CD4-positive, alpha-beta memory T cell (primary cell): Measurements from ENCODE around the gene C10orf71. TPM values are rescaled to one million over a fixed set of nuclear protein-coding genes. Genes with fewer than 3 reads are reported as not detected.

Experiments
- CTCF ChIA-PET: fragments of 350-600 bp; sonication (Branson Sonifier 250); formaldehyde crosslinking; loops from one replicate; lab custom pipeline; 2021; ENCODE audit warnings: inconsistent platforms; ENCODE audit not compliant: partially characterized antibody; lab: Charles Lee
- POLR2A ChIA-PET: fragments of 350-600 bp; sonication (Branson Sonifier 250); formaldehyde crosslinking; loops from one replicate; lab custom pipeline; 2021; ENCODE audit not compliant: partially characterized antibody; lab: Charles Lee
- DNase-seq, 5 donors: peaks; one replicate each; pipeline versions ENCODE4 v3.0.0 to v3.0.0-alpha.2; 2020 to 2022; ENCODE audit warnings: mixed read lengths in 1 of 5
- H3K27ac ChIP-seq: one replicate; pipeline ENCODE4 v1.7.0; 2013; ENCODE audit warnings: low read depth, low read length
- H3K27me3 ChIP-seq: 2 replicates; pipeline ENCODE4 v1.7.0; 2013; ENCODE audit warnings: mild to moderate bottlenecking, low read length, moderate library complexity; ENCODE audit not compliant: insufficient read depth
- H3K36me3 ChIP-seq: 2 replicates; pipeline ENCODE4 v1.7.0; 2013; ENCODE audit warnings: mild to moderate bottlenecking, low read length, moderate library complexity; ENCODE audit not compliant: insufficient read depth
- H3K4me1 ChIP-seq: 2 replicates; pipeline ENCODE4 v1.7.0; 2013; ENCODE audit warnings: mild to moderate bottlenecking, low read length, moderate library complexity; ENCODE audit not compliant: insufficient read depth
- H3K4me3 ChIP-seq, 2 donors: one replicate each; pipeline ENCODE4 v1.7.0; 2013; ENCODE audit warnings: low read length in 2 of 2, mild to moderate bottlenecking in 1 of 2
- H3K9me3 ChIP-seq, 2 donors: one replicate each; pipeline ENCODE4 v1.7.0; 2013; ENCODE audit warnings: low read length in 2 of 2, control low read depth in 1 of 2; ENCODE audit not compliant: control insufficient read depth in 1 of 2
- H3K27ac Mint-ChIP-seq, 7 donors: one replicate each; pipeline ENCODE4 v1.8.0; 2020 to 2021; ENCODE audit warnings: mixed read lengths in 7 of 7, mild to moderate bottlenecking in 6 of 7, inconsistent platforms in 3 of 7, moderate library complexity in 3 of 7
- H3K27me3 Mint-ChIP-seq, 2 donors: one replicate each; pipeline ENCODE4 v1.8.0; 2020 to 2021; ENCODE audit warnings: mixed read lengths in 2 of 2
- H3K36me3 Mint-ChIP-seq, 2 donors: one replicate each; pipeline ENCODE4 v1.8.0; 2020 to 2021; ENCODE audit warnings: mixed read lengths in 2 of 2, inconsistent platforms in 1 of 2, mild to moderate bottlenecking in 1 of 2
- H3K4me1 Mint-ChIP-seq, 4 donors: one replicate each; pipeline ENCODE4 v1.8.0; 2020 to 2021; ENCODE audit warnings: mixed read lengths in 4 of 4, mild to moderate bottlenecking in 1 of 4
- H3K4me3 Mint-ChIP-seq, 8 donors: one replicate each; pipeline ENCODE4 v1.8.0; 2020 to 2021; ENCODE audit warnings: mixed read lengths in 8 of 8, mild to moderate bottlenecking in 7 of 8, moderate library complexity in 6 of 8, inconsistent platforms in 3 of 8
- H3K9me3 Mint-ChIP-seq, 8 donors: one replicate each; pipeline ENCODE4 v1.8.0; 2020 to 2021; ENCODE audit warnings: mixed read lengths in 8 of 8, mild to moderate bottlenecking in 5 of 8, inconsistent platforms in 3 of 8, moderate library complexity in 1 of 8
- intact Hi-C: fragments of 100-400 bp; cut with micrococcal nuclease; formaldehyde crosslinking; loops from one replicate; pipeline ENCODE4 v1.15.1; 2023
- polyA plus RNA-seq, 2 donors: library from polyadenylated mRNA; unstranded; fragments of 300-500 nt; fragmentation: Illumina TruSeq; gene quantifications; one replicate each; pipeline ENCODE4 v1.2.3, GENCODE V29; 2021
- total RNA-seq, 2 experiments: library from RNA; stranded (reverse); gene quantifications; one replicate each; pipeline ENCODE4 v1.2.3, GENCODE V29; 2021

C10orf71 gene
- total and polyA plus RNA-seq, 4 experiments from 2014 or later: not detected

DNA sequence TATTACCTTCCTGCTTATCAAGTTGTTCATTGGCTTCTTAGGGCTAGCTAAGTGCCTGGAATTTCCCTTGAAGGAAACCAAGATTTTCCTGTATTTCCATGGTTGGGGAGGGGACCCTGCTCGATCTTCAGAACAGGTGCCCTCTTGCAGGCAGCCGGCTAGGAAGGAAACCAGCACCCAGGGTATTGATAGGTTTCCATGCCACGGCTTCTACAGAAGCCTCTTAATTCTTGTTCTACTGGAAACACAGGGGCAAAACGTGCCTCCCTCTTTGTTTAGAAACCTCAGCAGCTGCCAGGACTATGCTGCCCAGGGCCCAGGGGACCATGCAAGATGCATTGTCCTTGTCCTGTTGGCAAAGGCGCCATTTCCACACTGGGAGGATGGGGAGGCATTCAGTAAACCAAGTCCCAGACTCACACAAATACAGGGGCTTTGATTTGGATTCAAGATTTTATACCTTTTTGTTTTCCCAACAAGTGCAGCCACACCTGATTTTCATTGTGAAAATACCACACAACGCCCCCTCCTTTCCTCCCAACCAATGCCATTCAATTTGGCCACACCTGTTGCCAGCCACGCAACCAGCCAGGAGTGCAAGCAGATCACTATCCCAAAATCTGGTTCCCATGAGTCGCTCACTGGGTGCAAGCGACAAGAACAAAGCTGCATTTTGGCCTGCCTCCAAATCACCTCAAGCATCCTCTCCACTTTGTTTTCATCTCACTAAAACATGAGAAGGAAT lies 29.6 kb downstream of the C10orf71 start:
- H3K27me3 Mint-ChIP-seq: peaks cover 0 to 3% of the 10 kb centered on the region in 2 donors
- intact Hi-C loops: no loop called here
- peaks cover 0 to 2% (median 0%) of the 10 kb centered on the region in 4 donors for H3K4me1 Mint-ChIP-seq
- H3K27ac ChIP-seq: no peak overlapping the region
- no peaks in the 10 kb centered on the region for H3K36me3 Mint-ChIP-seq
- H3K9me3 ChIP-seq: no peaks in the 10 kb centered on the region
- DNase-seq: no peak
- H3K27me3 ChIP-seq: no peaks in the 10 kb centered on the region
- peaks cover 0 to 3% (median 1%) of the 10 kb centered on the region in 8 donors for H3K9me3 Mint-ChIP-seq
- no peak overlapping the region for H3K27ac Mint-ChIP-seq
- H3K4me3 ChIP-seq: no peak overlapping the region
- ChIA-PET CTCF (no interaction called here), POLR2A (no interaction called here)
- H3K4me3 Mint-ChIP-seq: no peak overlapping the region
- no peaks in the 10 kb centered on the region for H3K4me1 ChIP-seq
- H3K36me3 ChIP-seq: no peaks in the 10 kb centered on the region

DNA sequence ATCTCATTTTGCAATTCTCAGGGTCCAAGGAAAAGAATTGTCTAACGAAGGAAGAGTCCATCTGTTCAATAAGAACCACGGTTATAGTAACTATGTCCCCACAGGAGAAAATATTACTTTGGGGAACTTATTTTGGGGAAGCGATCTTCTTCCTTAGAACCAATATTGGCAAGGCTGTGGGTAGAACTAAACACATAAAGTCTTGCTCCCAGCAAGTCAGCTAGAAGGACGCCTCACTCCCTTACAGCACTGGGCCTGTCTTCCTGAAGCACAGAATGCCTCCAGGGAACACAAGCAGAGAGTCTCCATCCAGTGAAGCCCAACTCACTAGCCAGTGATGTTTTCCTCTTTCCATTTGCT lies 30.2 kb downstream of the C10orf71 start:
- Mint-ChIP-seq H3K36me3 (no peaks in the 10 kb centered on the region), H3K4me3 (no peak overlapping the region), H3K27me3 (peaks cover 0 to 3% of the 10 kb centered on the region in 2 donors), H3K4me1 (peaks cover 0 to 2% (median 0%) of the 10 kb centered on the region in 4 donors), H3K9me3 (peaks cover 0 to 4% (median 2%) of the 10 kb centered on the region in 8 donors), H3K27ac (no peak overlapping the region)
- POLR2A ChIA-PET: no interaction called here
- Histone ChIP-seq H3K27me3 (no peaks in the 10 kb centered on the region), H3K4me3 (no peak overlapping the region), H3K27ac (no peak overlapping the region), H3K9me3 (no peaks in the 10 kb centered on the region), H3K4me1 (no peaks in the 10 kb centered on the region), H3K36me3 (no peaks in the 10 kb centered on the region)
- no peak for DNase-seq
- intact Hi-C loops: no loop called here
- CTCF ChIA-PET: no interaction called here

DNA sequence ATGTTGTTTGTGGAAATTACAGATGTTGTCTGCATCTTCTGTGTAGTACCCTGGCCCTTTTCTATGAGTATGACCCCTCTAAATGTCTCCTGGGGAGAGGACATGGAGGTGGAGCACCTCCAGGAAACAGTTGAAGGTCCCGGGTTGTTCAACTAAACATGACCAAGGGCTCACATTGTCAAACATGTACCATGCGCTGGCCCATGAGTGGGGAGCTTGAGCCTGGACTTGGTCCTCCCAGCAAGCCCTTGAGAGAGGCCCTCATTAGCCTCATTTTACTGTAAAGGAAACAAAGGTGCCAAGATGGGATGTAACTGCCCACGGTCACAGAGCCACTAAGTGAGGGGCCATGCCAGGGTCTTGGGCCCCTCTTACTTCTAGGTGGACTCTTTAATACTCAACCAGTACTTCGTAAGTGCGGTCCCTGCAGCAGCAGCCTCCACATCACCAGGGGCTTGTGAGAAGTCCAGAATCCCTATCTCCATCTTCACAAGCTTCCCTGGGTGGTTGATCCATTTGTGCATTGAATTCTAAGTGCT lies 31.2 kb downstream of the C10orf71 start:
- peaks cover 0 to 11% (median 5%) of the 10 kb centered on the region in 8 donors for H3K9me3 Mint-ChIP-seq
- peaks cover 0 to under 1% of the 10 kb centered on the region in 2 donors for H3K36me3 Mint-ChIP-seq
- no peak overlapping the region for H3K4me3 ChIP-seq
- H3K27me3 Mint-ChIP-seq: peaks cover 0 to 3% of the 10 kb centered on the region in 2 donors
- H3K9me3 ChIP-seq: no peaks in the 10 kb centered on the region
- H3K4me3 Mint-ChIP-seq: no peak overlapping the region
- intact Hi-C loops: no loop called here
- H3K36me3 ChIP-seq: no peaks in the 10 kb centered on the region
- H3K27me3 ChIP-seq: no peaks in the 10 kb centered on the region
- peaks cover 1 to 9% (median 4%) of the 10 kb centered on the region in 4 donors for H3K4me1 Mint-ChIP-seq
- H3K27ac ChIP-seq: no peak overlapping the region
- CTCF ChIA-PET: no interaction called here
- no peak overlapping the region for H3K27ac Mint-ChIP-seq
- no peak for DNase-seq
- peaks cover 2% of the 10 kb centered on the region for H3K4me1 ChIP-seq
- POLR2A ChIA-PET: no interaction called here

DNA sequence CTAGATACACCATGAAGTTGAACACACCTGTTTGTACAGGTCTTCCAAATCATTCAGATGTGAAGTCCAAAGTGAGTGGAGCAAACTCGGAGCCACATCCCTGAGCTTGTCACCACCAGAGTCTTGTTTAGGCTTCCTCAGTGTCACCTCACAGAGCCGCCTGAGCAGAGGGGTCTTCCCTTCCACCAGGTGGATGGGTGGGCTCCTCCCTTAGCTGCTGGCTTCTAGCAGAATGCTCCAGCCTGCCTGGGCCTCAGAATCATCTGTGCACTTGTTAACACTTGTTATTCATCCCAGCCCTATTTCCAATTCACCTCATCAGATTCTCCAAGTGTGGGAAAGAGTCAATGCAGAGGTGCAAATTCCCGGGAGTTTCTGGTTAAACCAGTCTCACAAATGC lies 32.5 kb downstream of the C10orf71 start:
- Mint-ChIP-seq H3K27me3 (peaks cover 0 to 3% of the 10 kb centered on the region in 2 donors), H3K9me3 (peaks cover 2 to 23% (median 14%) of the 10 kb centered on the region in 8 donors), H3K4me3 (no peak overlapping the region), H3K27ac (no peak overlapping the region), H3K36me3 (peaks cover 6% of the 10 kb centered on the region in 2 donors), H3K4me1 (peaks cover 5 to 18% (median 12%) of the 10 kb centered on the region in 4 donors)
- ChIA-PET CTCF (no interaction called here), POLR2A (no interaction called here)
- DNase-seq: no peak
- peaks cover 6% of the 10 kb centered on the region for H3K4me1 ChIP-seq
- intact Hi-C loops: no loop called here
- H3K27ac ChIP-seq: no peak overlapping the region
- no peaks in the 10 kb centered on the region for H3K9me3 ChIP-seq
- H3K27me3 ChIP-seq: no peaks in the 10 kb centered on the region
- no peak overlapping the region for H3K4me3 ChIP-seq
- H3K36me3 ChIP-seq: no peaks in the 10 kb centered on the region

DNA sequence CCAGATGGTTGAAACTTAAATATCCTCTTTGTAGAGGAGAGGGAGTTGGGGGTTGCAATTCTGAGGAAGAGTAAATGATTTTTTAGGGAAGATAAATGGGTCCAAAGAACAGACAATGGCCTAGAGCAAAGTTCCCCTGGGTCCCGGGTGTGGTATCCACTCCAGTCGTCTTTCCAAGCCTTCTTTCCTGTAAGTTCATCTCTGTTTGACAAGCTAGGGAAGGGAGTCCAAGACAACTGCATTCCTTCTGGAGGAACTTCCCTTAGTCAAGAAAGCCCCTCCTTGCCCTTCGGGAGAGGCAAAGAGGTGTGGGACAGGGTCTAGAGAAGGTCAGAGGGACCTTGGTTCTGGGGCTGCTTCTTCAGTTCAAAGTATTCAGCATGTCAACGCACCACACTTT lies 33.4 kb downstream of the C10orf71 start:
- intact Hi-C loops: no loop called here
- Histone ChIP-seq H3K27ac (no peak overlapping the region), H3K27me3 (no peaks in the 10 kb centered on the region), H3K4me1 (peaks cover 6% of the 10 kb centered on the region), H3K4me3 (no peak overlapping the region), H3K36me3 (no peaks in the 10 kb centered on the region), H3K9me3 (no peaks in the 10 kb centered on the region)
- ChIA-PET POLR2A (no interaction called here), CTCF (no interaction called here)
- Mint-ChIP-seq H3K27me3 (peaks cover 2 to 3% of the 10 kb centered on the region in 2 donors), H3K36me3 (peaks cover 6% of the 10 kb centered on the region in 2 donors), H3K4me1 (peaks cover 5 to 18% (median 12%) of the 10 kb centered on the region in 4 donors), H3K9me3 (peaks cover 4 to 27% (median 14%) of the 10 kb centered on the region in 8 donors), H3K4me3 (no peak overlapping the region), H3K27ac (no peak overlapping the region)
- DNase-seq: no peak

DNA sequence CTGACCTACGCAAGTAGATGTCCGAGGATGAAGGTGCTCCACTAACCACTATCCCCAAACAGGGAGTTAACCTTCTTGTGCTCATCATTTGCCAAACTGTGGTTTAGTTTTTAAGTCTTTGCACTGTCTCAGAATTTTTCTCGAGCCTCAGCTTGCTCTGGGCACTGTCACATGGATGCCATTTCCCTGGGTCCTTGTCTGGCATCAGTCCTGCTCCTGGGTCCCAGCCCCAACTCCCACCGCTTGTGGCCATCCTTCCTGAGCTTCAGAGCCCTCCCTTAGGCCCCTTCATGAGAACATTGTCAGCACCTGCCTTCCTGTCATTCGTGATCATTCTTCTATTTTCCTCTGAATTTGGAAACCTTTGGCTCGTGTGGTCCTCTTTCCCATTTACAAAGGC lies 33.8 kb downstream of the C10orf71 start:
- ChIA-PET CTCF (no interaction called here), POLR2A (no interaction called here)
- H3K27ac Mint-ChIP-seq: no peak overlapping the region
- no peak overlapping the region for H3K4me3 Mint-ChIP-seq
- H3K4me3 ChIP-seq: no peak overlapping the region
- no peaks in the 10 kb centered on the region for H3K9me3 ChIP-seq
- H3K27me3 ChIP-seq: no peaks in the 10 kb centered on the region
- no peak for DNase-seq
- no peaks in the 10 kb centered on the region for H3K36me3 ChIP-seq
- H3K4me1 ChIP-seq: peaks cover 6% of the 10 kb centered on the region
- no peak overlapping the region for H3K27ac ChIP-seq
- H3K27me3 Mint-ChIP-seq: peaks cover 2 to 3% of the 10 kb centered on the region in 2 donors
- H3K36me3 Mint-ChIP-seq: peaks cover 6% of the 10 kb centered on the region in 2 donors
- H3K9me3 Mint-ChIP-seq: peaks cover 4 to 27% (median 14%) of the 10 kb centered on the region in 8 donors
- intact Hi-C loops: no loop called here
- H3K4me1 Mint-ChIP-seq: peaks cover 5 to 18% (median 12%) of the 10 kb centered on the region in 4 donors

DNA sequence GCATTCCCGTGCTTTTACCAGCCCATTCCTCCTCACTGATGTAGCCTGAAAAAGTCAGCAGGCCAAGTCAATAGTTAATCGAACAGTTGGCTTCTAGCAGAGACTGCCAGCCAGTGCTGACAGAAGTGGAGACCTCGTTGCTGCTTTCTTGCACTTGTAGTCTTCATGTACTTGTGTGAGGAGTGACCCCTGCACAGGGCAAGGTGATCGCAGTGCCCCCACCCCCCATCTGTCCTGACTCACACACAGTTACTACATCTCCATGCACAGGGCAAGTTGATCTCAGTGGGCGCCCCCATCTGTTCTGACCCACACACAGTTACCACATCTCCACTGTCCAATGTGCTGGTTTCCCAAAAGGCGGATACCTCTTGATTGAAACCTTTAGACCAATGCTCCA lies 34.2 kb downstream of the C10orf71 start:
- Mint-ChIP-seq H3K4me1 (peaks cover 5 to 18% (median 12%) of the 10 kb centered on the region in 4 donors), H3K9me3 (peaks cover 4 to 27% (median 14%) of the 10 kb centered on the region in 8 donors), H3K36me3 (peaks cover 6% of the 10 kb centered on the region in 2 donors), H3K27me3 (peaks cover 2 to 3% of the 10 kb centered on the region in 2 donors), H3K27ac (no peak overlapping the region), H3K4me3 (no peak overlapping the region)
- Histone ChIP-seq H3K4me3 (no peak overlapping the region), H3K36me3 (no peaks in the 10 kb centered on the region), H3K4me1 (peaks cover 6% of the 10 kb centered on the region), H3K9me3 (no peaks in the 10 kb centered on the region), H3K27ac (no peak overlapping the region), H3K27me3 (no peaks in the 10 kb centered on the region)
- intact Hi-C loops: no loop called here
- CTCF ChIA-PET: no interaction called here
- no peak for DNase-seq
- POLR2A ChIA-PET: no interaction called here
